CD4-positive, CD25-positive, alpha-beta regulatory T cell (primary cell): ENCODE measurements around the gene POU3F3. TPM values are rescaled to one million over a fixed set of nuclear protein-coding genes. Genes with fewer than 3 reads are reported as not detected.

Experiments
- ATAC-seq, 2 donors: fragments of 150-1000 bp; cut with Tn5 transposase; one replicate each; pipeline ENCODE4 v1.10.0; 2021; ENCODE audit warnings: low read depth in 2 of 2, moderate number of reproducible peaks in 2 of 2, moderate library complexity in 1 of 2
- DNase-seq, 3 donors: peaks; one replicate each; pipeline versions ENCODE4 v3.0.0 to v3.0.0-alpha.2; 2012 to 2022; ENCODE audit warnings: mixed read lengths in 1 of 3
- H3K27ac ChIP-seq: one replicate; pipeline ENCODE4 v1.7.0; 2013; ENCODE audit warnings: mild to moderate bottlenecking, low read length; ENCODE audit not compliant: insufficient read depth, poor library complexity, severe bottlenecking
- H3K27me3 ChIP-seq: one replicate; pipeline ENCODE4 v1.7.0; 2013; ENCODE audit warnings: low read length; ENCODE audit not compliant: control insufficient read depth, insufficient read depth
- H3K36me3 ChIP-seq: one replicate; pipeline ENCODE4 v1.7.0; 2013; ENCODE audit warnings: mild to moderate bottlenecking, low read length, moderate library complexity; ENCODE audit not compliant: control insufficient read depth, insufficient read depth
- H3K4me1 ChIP-seq: 2 replicates; pipeline ENCODE4 v1.7.0; 2013; ENCODE audit warnings: mild to moderate bottlenecking, low read length; ENCODE audit not compliant: insufficient read depth, control insufficient read depth, poor library complexity, severe bottlenecking
- H3K4me3 ChIP-seq: one replicate; pipeline ENCODE4 v1.7.0; 2013; ENCODE audit warnings: low read depth, mild to moderate bottlenecking, low read length, moderate library complexity
- H3K9me3 ChIP-seq, 2 experiments: 1 replicate in 1 of 2; 2 replicates in 1 of 2; pipeline ENCODE4 v1.7.0; 2013; ENCODE audit warnings: low read length in 2 of 2, mild to moderate bottlenecking in 1 of 2, moderate library complexity in 1 of 2; ENCODE audit not compliant: control insufficient read depth in 2 of 2
- H3K27ac Mint-ChIP-seq, 3 donors: one replicate each; pipeline ENCODE4 v1.8.0; 2020 to 2022; ENCODE audit warnings: mild to moderate bottlenecking in 3 of 3, mixed read lengths in 3 of 3, moderate library complexity in 2 of 3
- H3K27me3 Mint-ChIP-seq: one replicate; pipeline ENCODE4 v1.8.0; 2022; ENCODE audit warnings: mild to moderate bottlenecking, mixed read lengths
- H3K36me3 Mint-ChIP-seq: one replicate; pipeline ENCODE4 v1.8.0; 2020; ENCODE audit warnings: mixed read lengths
- H3K4me1 Mint-ChIP-seq, 4 donors: one replicate each; pipeline ENCODE4 v1.8.0; 2020 to 2022; ENCODE audit warnings: mixed read lengths in 4 of 4, mild to moderate bottlenecking in 1 of 4
- H3K4me3 Mint-ChIP-seq, 4 donors: one replicate each; pipeline ENCODE4 v1.8.0; 2020 to 2022; ENCODE audit warnings: mild to moderate bottlenecking in 4 of 4, mixed read lengths in 4 of 4, moderate library complexity in 3 of 4
- H3K9me3 Mint-ChIP-seq, 7 donors: one replicate each; pipeline ENCODE4 v1.8.0; 2020 to 2022; ENCODE audit warnings: mixed read lengths in 7 of 7, mild to moderate bottlenecking in 3 of 7, moderate library complexity in 2 of 7
- polyA plus RNA-seq, 4 donors: library from polyadenylated mRNA; unstranded; fragments of 300-500 nt; fragmentation: Illumina TruSeq; gene quantifications; one replicate each; pipeline ENCODE4 v1.2.3, GENCODE V29; 2021
- total RNA-seq: library from RNA; stranded (reverse); gene quantifications from one replicate; pipeline ENCODE4 v1.2.3, GENCODE V29; 2022

The POU3F3 gene
- total and polyA plus RNA-seq, 5 donors from 2014 or later, result not detected

- ATAC-seq (no peak), DNase-seq (no peak)
- H3K4me1 Mint-ChIP-seq, result no peaks in the 10 kb centered on the region
- H3K4me3 Mint-ChIP-seq, result no peak overlapping the region
- no peak overlapping the region for H3K4me3 ChIP-seq
- no peaks in the 10 kb centered on the region for H3K9me3 ChIP-seq
- H3K27ac Mint-ChIP-seq, result no peak overlapping the region
- H3K27me3 Mint-ChIP-seq, result peaks cover 5% of the 10 kb centered on the region
- no peaks in the 10 kb centered on the region for H3K4me1 ChIP-seq
- no peaks in the 10 kb centered on the region for H3K36me3 ChIP-seq
- H3K27me3 ChIP-seq, result no peaks in the 10 kb centered on the region
- no peak overlapping the region for H3K27ac ChIP-seq
- peaks cover 0 to 6% (median 2%) of the 10 kb centered on the region in 7 donors for H3K9me3 Mint-ChIP-seq
- H3K36me3 Mint-ChIP-seq, result no peaks in the 10 kb centered on the region
Observed at GRCh38 chr2:104826016-104826415, 27.9 kb upstream of the POU3F3 start.

GRCh38 chr2:104831742-104832141 lies 22.2 kb upstream of the POU3F3 start:
- ATAC-seq (no peak), DNase-seq (no peak)
- Histone ChIP-seq H3K9me3 (no peaks in the 10 kb centered on the region), H3K4me3 (no peak overlapping the region), H3K27ac (no peak overlapping the region), H3K4me1 (no peaks in the 10 kb centered on the region), H3K27me3 (no peaks in the 10 kb centered on the region), H3K36me3 (no peaks in the 10 kb centered on the region)
- Mint-ChIP-seq H3K4me1 (no peaks in the 10 kb centered on the region), H3K36me3 (no peaks in the 10 kb centered on the region), H3K4me3 (no peak overlapping the region), H3K9me3 (peaks cover 0 to 8% (median 0%) of the 10 kb centered on the region in 7 donors), H3K27me3 (peaks cover 5% of the 10 kb centered on the region), H3K27ac (no peak overlapping the region)

GRCh38 chr2:104834431-104835153 lies 19.3 kb upstream of the POU3F3 start:
- Histone ChIP-seq H3K9me3 (no peaks in the 10 kb centered on the region), H3K36me3 (no peaks in the 10 kb centered on the region), H3K4me3 (no peak overlapping the region), H3K4me1 (no peaks in the 10 kb centered on the region), H3K27me3 (no peaks in the 10 kb centered on the region), H3K27ac (no peak overlapping the region)
- no peaks in the 10 kb centered on the region for H3K4me1 Mint-ChIP-seq
- H3K4me3 Mint-ChIP-seq, result no peak overlapping the region
- peaks cover 14% of the 10 kb centered on the region for H3K27me3 Mint-ChIP-seq
- ATAC-seq, result peak in 1 of 2 donors; percentile 24
- H3K27ac Mint-ChIP-seq, result no peak overlapping the region
- peaks cover 0 to 6% (median 0%) of the 10 kb centered on the region in 7 donors for H3K9me3 Mint-ChIP-seq
- no peaks in the 10 kb centered on the region for H3K36me3 Mint-ChIP-seq
- DNase-seq, result no peak

- Histone ChIP-seq H3K4me1 (no peaks in the 10 kb centered on the region), H3K4me3 (no peak overlapping the region), H3K27me3 (peaks cover 5% of the 10 kb centered on the region), H3K27ac (no peak overlapping the region), H3K9me3 (no peaks in the 10 kb centered on the region), H3K36me3 (no peaks in the 10 kb centered on the region)
- ATAC-seq (no peak), DNase-seq (no peak)
- Mint-ChIP-seq H3K27ac (no peak overlapping the region), H3K27me3 (peaks cover 17% of the 10 kb centered on the region), H3K36me3 (no peaks in the 10 kb centered on the region), H3K4me1 (no peaks in the 10 kb centered on the region), H3K9me3 (peaks cover 0 to 3% (median 0%) of the 10 kb centered on the region in 7 donors), H3K4me3 (no peak overlapping the region)
Observed at GRCh38 chr2:104836265-104836664, 17.6 kb upstream of the POU3F3 start.

GRCh38 chr2:104836841-104837240 lies 17.1 kb upstream of the POU3F3 start:
- no peaks in the 10 kb centered on the region for H3K4me1 Mint-ChIP-seq
- no peaks in the 10 kb centered on the region for H3K36me3 Mint-ChIP-seq
- H3K9me3 ChIP-seq, result no peaks in the 10 kb centered on the region
- H3K4me1 ChIP-seq, result no peaks in the 10 kb centered on the region
- H3K36me3 ChIP-seq, result no peaks in the 10 kb centered on the region
- peaks cover 11% of the 10 kb centered on the region for H3K27me3 ChIP-seq
- no peak overlapping the region for H3K27ac ChIP-seq
- H3K27me3 Mint-ChIP-seq, result peaks cover 23% of the 10 kb centered on the region
- H3K9me3 Mint-ChIP-seq, result peaks cover 0 to 3% (median 0%) of the 10 kb centered on the region in 7 donors
- DNase-seq (no peak), ATAC-seq (no peak)
- no peak overlapping the region for H3K4me3 ChIP-seq
- no peak overlapping the region for H3K27ac Mint-ChIP-seq
- no peak overlapping the region for H3K4me3 Mint-ChIP-seq

- no peak overlapping the region for H3K4me3 ChIP-seq
- H3K9me3 ChIP-seq, result no peaks in the 10 kb centered on the region
- H3K36me3 ChIP-seq, result no peaks in the 10 kb centered on the region
- DNase-seq, result no peak
- H3K4me3 Mint-ChIP-seq, result no peak overlapping the region
- no peak for ATAC-seq
- H3K9me3 Mint-ChIP-seq, result peaks cover 0 to 5% (median 0%) of the 10 kb centered on the region in 7 donors
- no peak overlapping the region for H3K27ac Mint-ChIP-seq
- H3K27me3 Mint-ChIP-seq, result peaks cover 42% of the 10 kb centered on the region
- H3K4me1 Mint-ChIP-seq, result peaks cover 0 to 5% (median 0%) of the 10 kb centered on the region in 4 donors
- no peak overlapping the region for H3K27ac ChIP-seq
- H3K27me3 ChIP-seq, result peaks cover 19% of the 10 kb centered on the region
- no peaks in the 10 kb centered on the region for H3K4me1 ChIP-seq
- no peaks in the 10 kb centered on the region for H3K36me3 Mint-ChIP-seq
Observed at GRCh38 chr2:104840156-104840555, 13.8 kb upstream of the POU3F3 start.

- Mint-ChIP-seq H3K27me3 (peaks cover 51% of the 10 kb centered on the region), H3K4me3 (no peak overlapping the region), H3K27ac (no peak overlapping the region), H3K4me1 (peaks cover 0 to 8% (median 0%) of the 10 kb centered on the region in 4 donors), H3K36me3 (no peaks in the 10 kb centered on the region), H3K9me3 (peaks cover 0 to 5% (median 0%) of the 10 kb centered on the region in 7 donors)
- no peak for ATAC-seq
- Histone ChIP-seq H3K36me3 (no peaks in the 10 kb centered on the region), H3K27me3 (peaks cover 24% of the 10 kb centered on the region), H3K4me1 (no peaks in the 10 kb centered on the region), H3K9me3 (no peaks in the 10 kb centered on the region), H3K27ac (no peak overlapping the region), H3K4me3 (no peak overlapping the region)
- DNase-seq, result no peak
Observed at GRCh38 chr2:104840893-104841585, 12.9 kb upstream of the POU3F3 start.
